GM23338 (cell line): ENCODE data around the gene SF3A1. TPM values are rescaled to one million over a fixed set of nuclear protein-coding genes. Genes with fewer than 3 reads are reported as not detected.
A peak's percentile ranks its signal among the peaks of the same experiment; 100 is the strongest.

Experiments
- ATAC-seq: fragments of 200-7000 bp; cut with Tn5 transposase; 3 replicates; pipeline ENCODE4 v1.9.1; 2020
- DNase-seq: peaks from one replicate; pipeline ENCODE4 v3.0.0-alpha.2; 2015; ENCODE audit warnings: low spot score
- H2AFZ ChIP-seq: fragments of 200-600 bp; sonication (generic); 2 replicates; pipeline ENCODE4 v1.8.0; 2016; ENCODE audit warnings: antibody characterized with exemption, mild to moderate bottlenecking, moderate library complexity
- H3F3A ChIP-seq: fragments of 200-600 bp; sonication (generic); replicated peaks from 2 replicates; pipeline ENCODE4 v1.8.0; 2017; ENCODE audit warnings: antibody characterized with exemption, mixed run types, low read depth
- H3K27ac ChIP-seq: fragments of 200-600 bp; sonication (generic); 2 replicates; pipeline ENCODE4 v1.6.1; 2016; ENCODE audit warnings: low read depth
- H3K27me3 ChIP-seq: fragments of 200-600 bp; sonication (generic); 2 replicates; pipeline ENCODE4 v1.8.0; 2016; ENCODE audit warnings: mild to moderate bottlenecking, mixed run types, moderate library complexity; ENCODE audit not compliant: insufficient read depth
- H3K36me3 ChIP-seq: fragments of 200-600 bp; sonication (generic); 2 replicates; pipeline ENCODE4 v1.8.0; 2016; ENCODE audit warnings: mild to moderate bottlenecking; ENCODE audit not compliant: insufficient read depth
- H3K4me1 ChIP-seq: fragments of 200-600 bp; sonication (generic); 2 replicates; pipeline ENCODE4 v1.8.0; 2016; ENCODE audit warnings: mild to moderate bottlenecking, moderate library complexity; ENCODE audit not compliant: insufficient read depth
- H3K4me2 ChIP-seq: fragments of 200-600 bp; sonication (generic); 2 replicates; pipeline ENCODE4 v1.7.1; 2017; ENCODE audit warnings: mixed run types
- H3K4me3 ChIP-seq: fragments of 200-600 bp; sonication (generic); 2 replicates; pipeline ENCODE4 v1.6.1; 2016; ENCODE audit warnings: mixed run types
- H3K79me2 ChIP-seq: fragments of 200-600 bp; sonication (generic); replicated peaks from 2 replicates; pipeline ENCODE4 v1.8.0; 2017; ENCODE audit warnings: mild to moderate bottlenecking; ENCODE audit not compliant: insufficient read depth
- H3K9me2 ChIP-seq: fragments of 200-600 bp; sonication (generic); 2 replicates; pipeline ENCODE4 v1.8.0; 2017; ENCODE audit not compliant: insufficient read depth
- H4K20me1 ChIP-seq: fragments of 200-600 bp; sonication (generic); replicated peaks from 2 replicates; pipeline ENCODE4 v1.8.0; 2017; ENCODE audit warnings: mild to moderate bottlenecking; ENCODE audit not compliant: insufficient read depth
- H3K27ac Mint-ChIP-seq: 2 replicates; pipeline ENCODE4 v1.8.0; 2020; ENCODE audit warnings: inconsistent platforms, mild to moderate bottlenecking, moderate library complexity, mixed read lengths
- H3K27me3 Mint-ChIP-seq: 3 replicates; pipeline ENCODE4 v1.8.0; 2022; ENCODE audit warnings: low read depth, mild to moderate bottlenecking, moderate library complexity, mixed read lengths, inconsistent platforms; ENCODE audit not compliant: insufficient read depth, poor library complexity
- H3K36me3 Mint-ChIP-seq: 3 replicates; pipeline ENCODE4 v1.8.0; 2021; ENCODE audit warnings: low read depth, mild to moderate bottlenecking, inconsistent platforms, moderate library complexity, mixed read lengths
- H3K4me1 Mint-ChIP-seq: 3 replicates; pipeline ENCODE4 v1.8.0; 2020; ENCODE audit warnings: mild to moderate bottlenecking, inconsistent platforms, mixed read lengths
- H3K4me3 Mint-ChIP-seq: 3 replicates; pipeline ENCODE4 v1.8.0; 2021; ENCODE audit warnings: moderate library complexity, mild to moderate bottlenecking, inconsistent platforms, mixed read lengths
- H3K9me3 Mint-ChIP-seq: 3 replicates; pipeline ENCODE4 v1.8.0; 2020; ENCODE audit warnings: moderate library complexity, mild to moderate bottlenecking, inconsistent platforms, mixed read lengths
- CREB1 ChIP-seq: fragments of 250-450 bp; sonication (Bioruptor Pico); IDR thresholded peaks from 2 replicates; pipeline ENCODE4 v1.5.0; 2020; ENCODE audit warnings: low read depth, mild to moderate bottlenecking, moderate library complexity
- CTCF ChIP-seq, 2 experiments: fragments of 200-600 bp in 1 of 2; sonication (generic) in 1 of 2; conservative IDR thresholded peaks; 2 replicates each; pipeline versions ENCODE4 v1.5.1 to v1.6.1; 2016 to 2017; ENCODE audit warnings: antibody characterized with exemption in 2 of 2, low read depth in 2 of 2, mild to moderate bottlenecking in 2 of 2, moderate library complexity in 1 of 2
- EZH2 ChIP-seq: fragments of 200-600 bp; sonication (generic); IDR thresholded peaks from one replicate; pipeline ENCODE4 v1.8.0; 2017; ENCODE audit warnings: antibody characterized with exemption, mild to moderate bottlenecking, low read depth; ENCODE audit not compliant: unreplicated experiment
- EZH2phosphoT487 ChIP-seq: fragments of 200-600 bp; sonication (generic); IDR thresholded peaks from one replicate; pipeline ENCODE4 v1.8.1; 2018; ENCODE audit warnings: antibody characterized with exemption; ENCODE audit not compliant: unreplicated experiment
- REST ChIP-seq: IDR thresholded peaks from one replicate; pipeline ENCODE4 v1.6.1; 2018; ENCODE audit warnings: antibody characterized with exemption; ENCODE audit not compliant: unreplicated experiment
- STAT1 ChIP-seq: IDR thresholded peaks from one replicate; pipeline ENCODE4 v1.6.1; 2016; ENCODE audit warnings: antibody characterized with exemption; ENCODE audit not compliant: unreplicated experiment
- ZNF114 ChIP-seq: fragments of 250-450 bp; sonication (Bioruptor Pico); IDR thresholded peaks from 2 replicates; pipeline ENCODE4 v1.5.0; 2020; ENCODE audit warnings: mild to moderate bottlenecking, moderate library complexity
- polyA plus RNA-seq: library from polyadenylated mRNA; unstranded; fragments of >200 nt; fragmentation: Nextera tagmentation; extraction: Ambion mirVana; gene quantifications from 2 replicates; pipeline ENCODE4 v1.2.1, GENCODE V29; 2016
- total RNA-seq: library from RNA; depleted of rRNA; stranded (reverse); fragments of >200 nt; shearing (Covaris generic); gene quantifications from 2 replicates; pipeline ENCODE4 v1.2.3, GENCODE V29; 2014

SF3A1 gene
- total and polyA plus RNA-seq, 2 experiments from 2014 or later, result 107 to 108 TPM

GRCh38 chr22:30302810-30303138 is 53.9 kb downstream of the SF3A1 start:
- H4K20me1 ChIP-seq, result no peaks in the 10 kb centered on the region; the same call in none of the 2 replicates
- H3K36me3 ChIP-seq, result no peaks in the 10 kb centered on the region
- TF ChIP-seq EZH2 (no peak), ZNF114 (CRISPR knock-in tag) (no peak)
- H3K79me2 ChIP-seq, result no peaks in the 10 kb centered on the region
- DNase-seq (no peak), ATAC-seq (no peak)
- H2AFZ ChIP-seq, result no peak overlapping the region
- peaks cover 6% of the 10 kb centered on the region for H3K27me3 Mint-ChIP-seq
- H3K9me3 Mint-ChIP-seq, result no peaks in the 10 kb centered on the region
- H3K27ac Mint-ChIP-seq, result no peak overlapping the region
- no peaks in the 10 kb centered on the region for H3F3A ChIP-seq
- H3K27me3 ChIP-seq, result no peaks in the 10 kb centered on the region
- no peaks in the 10 kb centered on the region for H3K4me1 ChIP-seq
- peaks cover 16% of the 10 kb centered on the region for H3K4me1 Mint-ChIP-seq
- no peaks in the 10 kb centered on the region; the same call in 2 of the 3 replicates for H3K36me3 Mint-ChIP-seq
- no peak overlapping the region for H3K27ac ChIP-seq
- H3K9me2 ChIP-seq, result no peaks in the 10 kb centered on the region
- no peak overlapping the region for H3K4me2 ChIP-seq
- no peak overlapping the region for H3K4me3 ChIP-seq
- no peak overlapping the region for H3K4me3 Mint-ChIP-seq

- Histone ChIP-seq H3K27me3 (no peaks in the 10 kb centered on the region), H3K79me2 (no peaks in the 10 kb centered on the region), H3F3A (no peaks in the 10 kb centered on the region), H3K4me3 (no peak overlapping the region), H3K4me1 (no peaks in the 10 kb centered on the region), H3K36me3 (no peaks in the 10 kb centered on the region), H3K27ac (no peak overlapping the region), H2AFZ (no peak overlapping the region), H3K4me2 (no peak overlapping the region), H3K9me2 (no peaks in the 10 kb centered on the region), H4K20me1 (no peaks in the 10 kb centered on the region; the same call in 1 of the 2 replicates)
- Mint-ChIP-seq H3K4me3 (no peak overlapping the region), H3K36me3 (no peaks in the 10 kb centered on the region; the same call in 2 of the 3 replicates), H3K9me3 (no peaks in the 10 kb centered on the region), H3K27ac (0 out of 2 replicates have a peak overlapping the region, but pooled peaks have one; percentile 18), H3K4me1 (peaks cover 16% of the 10 kb centered on the region), H3K27me3 (peaks cover 9% of the 10 kb centered on the region)
- TF ChIP-seq CTCF (conservative IDR thresholded peaks at IDR 0.05; ENCODE audit: low read depth in 2 of 2) (no peak), REST (no peak), CREB1 (CRISPR knock-in tag) (no peak), STAT1 (no peak), ZNF114 (CRISPR knock-in tag) (no peak), EZH2phosphoT487 (no peak)
- DNase-seq (no peak), ATAC-seq (no peak)
Measured at GRCh38 chr22:30301995-30302809, 54.5 kb downstream of the SF3A1 start.
